Activated naive CD4-positive, alpha-beta T cell treated with anti-CD3 and anti-CD28 coated beads, Interleukin-2, amount 50 U/mL, for 72 hours (primary cell): ENCODE results near the gene WNT5B. TPM values are rescaled to one million over a fixed set of nuclear protein-coding genes. Genes with fewer than 3 reads are reported as not detected.

Experiments
- ATAC-seq, 2 donors: fragments of 150-1000 bp; cut with Tn5 transposase; 2 replicates each; pipeline ENCODE4 v1.10.0; 2021; ENCODE audit warnings: mild to moderate bottlenecking in 2 of 2, moderate library complexity in 2 of 2
- DNase-seq, 2 donors: peaks; one replicate each; pipeline ENCODE4 v3.0.0; 2021 to 2022; ENCODE audit warnings: low spot score in 2 of 2
- H3K27ac Mint-ChIP-seq, 2 donors: one replicate each; pipeline ENCODE4 v1.8.0; 2022; ENCODE audit warnings: mild to moderate bottlenecking in 2 of 2, mixed read lengths in 2 of 2
- H3K36me3 Mint-ChIP-seq, 2 donors: one replicate each; pipeline ENCODE4 v1.8.0; 2022; ENCODE audit warnings: mixed read lengths in 2 of 2
- H3K9me3 Mint-ChIP-seq, 2 donors: one replicate each; pipeline ENCODE4 v1.8.0; 2022; ENCODE audit warnings: mixed read lengths in 2 of 2
- total RNA-seq, 2 donors: library from RNA; stranded (reverse); gene quantifications; one replicate each; pipeline ENCODE4 v1.2.3, GENCODE V29; 2022

The WNT5B gene
- total RNA-seq, 2 donors from 2014 or later = 0.18 TPM; not detected in 1

GRCh38 chr12:1613860-1614259 lies 15.2 kb upstream of the WNT5B start:
- no peak overlapping the region for H3K27ac Mint-ChIP-seq
- ATAC-seq = peak in 1 of 2 donors; percentile 61
- DNase-seq = no peak
- no peaks in the 10 kb centered on the region for H3K9me3 Mint-ChIP-seq
- no peaks in the 10 kb centered on the region for H3K36me3 Mint-ChIP-seq

GRCh38 chr12:1614360-1614759 lies 14.7 kb upstream of the WNT5B start:
- no peak for DNase-seq
- Mint-ChIP-seq H3K27ac (no peak overlapping the region), H3K9me3 (no peaks in the 10 kb centered on the region), H3K36me3 (no peaks in the 10 kb centered on the region)
- no peak for ATAC-seq

DNA sequence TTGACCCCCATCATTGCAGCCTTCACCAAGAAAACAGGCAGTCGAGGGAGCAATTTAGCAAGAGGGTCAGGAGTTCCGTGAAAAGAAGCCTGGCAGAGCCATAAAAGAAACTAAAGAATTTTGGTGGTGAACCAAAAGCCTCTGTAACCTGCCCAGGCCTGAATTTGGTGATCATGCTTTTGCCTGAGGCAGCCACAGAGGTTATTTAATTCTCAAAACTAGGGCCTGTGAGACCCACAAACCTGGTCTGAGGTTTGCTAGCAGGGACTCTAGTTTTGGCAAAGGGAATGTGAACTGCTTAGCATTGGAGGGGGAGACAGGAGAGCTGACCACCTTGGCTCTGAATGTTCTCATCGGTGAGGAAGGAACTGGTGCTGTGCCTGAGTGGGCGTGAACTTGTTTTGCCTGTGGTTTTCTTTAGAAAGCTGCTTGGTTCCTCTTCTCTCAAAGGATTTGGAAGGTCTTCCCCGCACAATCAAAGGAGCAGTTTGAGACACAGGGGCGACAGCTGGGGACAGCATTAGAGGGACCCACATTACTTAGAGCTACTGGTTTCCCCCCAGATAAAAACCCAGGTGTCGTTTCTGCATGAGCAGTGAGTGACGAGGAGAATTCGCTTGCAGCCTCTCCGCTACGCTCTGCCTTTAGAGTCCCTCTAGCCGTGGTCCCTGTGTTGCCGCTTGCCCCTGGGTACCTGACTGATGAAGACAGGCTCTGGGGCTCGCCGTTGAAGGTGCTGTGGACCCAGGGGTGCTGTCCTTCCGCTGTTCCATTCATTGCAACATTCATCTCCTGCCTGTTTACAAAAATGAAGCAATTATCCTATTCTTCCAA lies 12.6 kb upstream of the WNT5B start:
- H3K9me3 Mint-ChIP-seq = no peaks in the 10 kb centered on the region
- H3K36me3 Mint-ChIP-seq = no peaks in the 10 kb centered on the region
- no peak overlapping the region for H3K27ac Mint-ChIP-seq
- no peak for DNase-seq
- no peak for ATAC-seq

DNA sequence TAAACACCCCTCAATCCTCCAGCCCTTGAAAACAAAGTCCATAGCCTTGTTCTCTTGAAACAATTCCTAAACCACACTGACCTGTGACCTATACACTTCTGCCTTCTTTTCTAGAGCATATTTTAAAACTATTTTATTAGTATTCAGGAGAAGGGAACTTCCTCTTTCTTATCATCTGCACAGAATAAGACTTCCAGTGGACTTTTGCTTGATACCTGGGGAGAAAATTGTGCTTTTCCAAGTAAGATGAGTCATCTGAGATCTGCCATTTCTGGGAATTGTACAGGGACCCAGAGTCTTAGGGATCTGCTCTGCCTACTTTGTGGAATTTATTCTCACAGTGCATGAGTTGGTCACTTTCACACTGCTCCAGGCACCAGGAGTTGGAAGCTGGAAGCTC lies 10.5 kb upstream of the WNT5B start:
- no peaks in the 10 kb centered on the region for H3K36me3 Mint-ChIP-seq
- no peak for DNase-seq
- H3K9me3 Mint-ChIP-seq = no peaks in the 10 kb centered on the region
- no peak for ATAC-seq
- no peak overlapping the region for H3K27ac Mint-ChIP-seq

GRCh38 chr12:1619159-1619558 lies 9.9 kb upstream of the WNT5B start:
- no peaks in the 10 kb centered on the region for H3K9me3 Mint-ChIP-seq
- no peak overlapping the region for H3K27ac Mint-ChIP-seq
- no peaks in the 10 kb centered on the region for H3K36me3 Mint-ChIP-seq
- no peak for DNase-seq
- ATAC-seq = no peak

GRCh38 chr12:1619587-1619986 lies 9.4 kb upstream of the WNT5B start:
- Mint-ChIP-seq H3K36me3 (no peaks in the 10 kb centered on the region), H3K27ac (no peak overlapping the region), H3K9me3 (no peaks in the 10 kb centered on the region)
- ATAC-seq = peak in 1 of 2 donors; percentile 63
- no peak for DNase-seq

DNA sequence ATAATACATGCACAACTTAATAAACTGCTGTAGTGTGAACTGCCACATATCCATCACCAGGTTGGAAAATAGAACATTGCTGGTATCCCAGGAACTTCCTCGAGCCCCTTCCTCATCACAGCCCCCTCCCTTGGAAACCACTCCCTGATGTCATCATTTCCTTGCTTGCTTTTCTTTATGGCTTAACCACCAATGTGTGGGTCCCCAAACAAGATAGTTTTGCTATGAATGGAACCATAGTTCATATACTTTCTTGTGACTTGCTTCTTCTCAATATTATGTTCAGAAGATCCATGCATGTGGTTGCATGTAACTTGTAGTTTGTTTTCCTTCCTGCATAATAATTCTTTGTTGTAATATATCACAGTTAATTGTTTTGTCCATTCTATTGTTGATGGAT lies 8.9 kb upstream of the WNT5B start:
- H3K9me3 Mint-ChIP-seq = no peaks in the 10 kb centered on the region
- DNase-seq (no peak), ATAC-seq (peak in 1 of 2 donors; percentile 44)
- H3K36me3 Mint-ChIP-seq = no peaks in the 10 kb centered on the region
- no peak overlapping the region for H3K27ac Mint-ChIP-seq

- ATAC-seq (no peak), DNase-seq (no peak)
- Mint-ChIP-seq H3K9me3 (no peaks in the 10 kb centered on the region), H3K27ac (no peak overlapping the region), H3K36me3 (no peaks in the 10 kb centered on the region)
Observed at GRCh38 chr12:1622406-1622805, 6.6 kb upstream of the WNT5B start.

- Mint-ChIP-seq H3K9me3 (no peaks in the 10 kb centered on the region), H3K36me3 (peaks cover 0 to 7% of the 10 kb centered on the region in 2 donors), H3K27ac (no peak overlapping the region)
- no peak for DNase-seq
- ATAC-seq = peak in 1 of 2 donors; percentile 31
Observed at GRCh38 chr12:1629338-1630132, 504 bp downstream of the WNT5B start.

DNA sequence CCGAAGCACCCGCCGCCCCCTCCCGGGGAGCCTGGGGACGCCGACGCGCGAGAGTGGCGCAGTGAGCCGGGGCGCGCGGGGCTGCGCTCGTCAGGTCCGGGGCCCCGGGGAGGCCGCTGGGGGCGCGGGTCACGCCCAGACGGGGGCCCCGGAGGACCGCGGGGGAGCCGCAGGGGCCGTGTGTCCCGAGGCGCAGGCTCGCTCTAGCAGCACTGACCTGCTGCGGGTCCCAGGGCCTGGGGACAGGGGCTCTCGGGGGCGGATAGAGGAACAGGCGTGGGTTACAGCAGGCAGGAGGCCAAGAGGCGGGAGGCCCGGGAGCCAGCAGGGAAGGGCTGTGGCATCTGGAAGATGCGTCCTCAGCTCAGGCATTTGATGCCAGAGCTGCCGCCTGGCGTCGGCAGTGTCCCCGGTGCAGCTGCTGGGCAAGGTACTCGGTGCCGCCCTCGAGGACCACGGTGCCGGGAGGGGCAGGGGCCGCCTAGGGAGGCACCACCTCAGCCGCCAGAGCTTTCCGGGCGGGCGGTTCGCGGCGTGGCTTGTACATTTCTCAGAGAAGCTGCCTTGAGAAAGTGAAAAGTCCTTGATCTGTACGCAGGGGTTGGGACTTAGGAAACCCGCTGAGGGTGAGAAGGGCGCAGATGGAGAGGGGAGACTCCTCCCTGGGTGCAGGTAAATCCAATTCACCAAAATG lies 1.2 kb downstream of the WNT5B start:
- DNase-seq (peak in 1 of 2 donors; percentile 21), ATAC-seq (peak; percentile 28 to 49)
- Mint-ChIP-seq H3K27ac (no peak overlapping the region), H3K9me3 (no peaks in the 10 kb centered on the region), H3K36me3 (peaks cover 0 to 7% of the 10 kb centered on the region in 2 donors)

GRCh38 chr12:1630827-1631591 lies 2.0 kb downstream of the WNT5B start:
- Mint-ChIP-seq H3K27ac (no peak overlapping the region), H3K9me3 (no peaks in the 10 kb centered on the region), H3K36me3 (peaks cover 0 to 7% of the 10 kb centered on the region in 2 donors)
- ATAC-seq (peak in 1 of 2 donors; percentile 27), DNase-seq (no peak)

DNA sequence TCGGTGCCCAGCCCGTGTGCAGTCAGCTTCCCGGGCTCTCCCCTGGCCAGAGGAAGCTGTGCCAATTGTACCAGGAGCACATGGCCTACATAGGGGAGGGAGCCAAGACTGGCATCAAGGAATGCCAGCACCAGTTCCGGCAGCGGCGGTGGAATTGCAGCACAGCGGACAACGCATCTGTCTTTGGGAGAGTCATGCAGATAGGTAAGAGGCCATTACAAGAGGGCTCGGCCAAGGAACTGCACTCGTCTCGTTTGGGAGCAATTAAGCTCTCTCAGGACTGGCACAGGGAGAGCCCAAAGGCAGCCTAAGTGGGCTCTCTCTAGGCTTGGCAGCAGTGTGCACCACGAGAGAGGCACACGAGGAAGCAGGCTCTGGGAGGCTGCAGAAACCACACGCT lies 3.7 kb downstream of the WNT5B start:
- Mint-ChIP-seq H3K36me3 (peaks cover 0 to 7% of the 10 kb centered on the region in 2 donors), H3K9me3 (no peaks in the 10 kb centered on the region), H3K27ac (no peak overlapping the region)
- ATAC-seq (no peak), DNase-seq (no peak)

GRCh38 chr12:1633459-1633858 lies 4.4 kb downstream of the WNT5B start:
- DNase-seq (no peak), ATAC-seq (no peak)
- H3K36me3 Mint-ChIP-seq = peaks cover 0 to 7% of the 10 kb centered on the region in 2 donors
- H3K9me3 Mint-ChIP-seq = no peaks in the 10 kb centered on the region
- no peak overlapping the region for H3K27ac Mint-ChIP-seq

DNA sequence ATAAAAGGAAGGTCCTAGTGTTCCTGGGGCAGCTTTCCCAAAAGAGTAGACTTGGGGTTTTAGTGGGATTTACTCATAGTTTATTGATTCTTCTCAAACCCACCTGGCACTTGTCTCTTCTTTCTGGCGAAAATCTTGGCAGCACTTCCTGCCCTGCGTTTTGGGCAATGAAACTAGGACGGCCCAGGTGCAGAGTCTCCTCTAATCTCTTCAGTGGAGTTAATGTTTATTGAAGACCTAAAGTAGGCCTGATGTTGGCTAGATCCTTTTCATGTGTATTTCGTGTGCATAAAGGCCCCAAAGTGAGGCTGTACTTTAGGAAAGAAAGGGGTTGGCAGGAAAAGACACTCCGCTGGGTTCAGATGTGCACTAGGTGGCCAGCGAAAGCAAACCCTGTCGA lies 5.1 kb downstream of the WNT5B start:
- Mint-ChIP-seq H3K36me3 (peaks cover 0 to 1% of the 10 kb centered on the region in 2 donors), H3K9me3 (no peaks in the 10 kb centered on the region)

DNA sequence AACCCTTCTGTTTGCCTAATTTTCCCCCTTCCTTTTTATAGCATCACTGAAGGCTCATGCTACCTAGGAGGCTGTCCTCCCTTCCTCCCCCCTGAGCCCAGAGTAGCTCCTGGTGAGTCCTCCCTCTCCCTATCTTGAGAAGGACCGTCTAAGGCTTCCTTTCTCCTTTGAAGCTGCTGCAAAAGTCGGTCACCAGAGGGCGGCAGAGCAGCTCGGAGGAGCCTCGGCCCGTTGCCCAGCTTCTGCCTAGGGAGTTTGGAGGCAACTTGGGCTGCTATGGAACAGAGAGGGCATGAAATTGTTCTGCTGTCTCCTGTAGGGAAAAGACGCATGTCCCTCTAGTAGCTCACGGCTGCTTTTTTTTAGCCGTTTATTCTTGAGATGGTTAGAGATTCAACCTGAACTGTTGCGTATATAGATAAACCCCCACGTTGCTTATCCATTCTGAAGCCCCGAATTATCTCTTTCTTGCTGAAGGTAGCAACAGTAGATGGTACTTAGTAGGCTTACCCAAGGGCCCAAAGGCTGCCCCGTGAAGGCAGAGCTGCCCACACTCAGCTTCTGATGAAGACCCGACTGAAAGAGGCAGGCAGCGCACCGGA lies 5.7 kb downstream of the WNT5B start:
- Mint-ChIP-seq H3K9me3 (no peaks in the 10 kb centered on the region), H3K27ac (no peak overlapping the region), H3K36me3 (no peaks in the 10 kb centered on the region)
- peak in 1 of 2 donors; percentile 73 for DNase-seq
- ATAC-seq = peak; percentile 67 to 73

More for the DNA sequence above, 5.1 kb downstream of the WNT5B start:
- ATAC-seq (no peak), DNase-seq (no peak)
- H3K27ac Mint-ChIP-seq = no peak overlapping the region
